Caco-2 (cell line): ENCODE measurements around the gene ABCC9. TPM values are rescaled to one million over a fixed set of nuclear protein-coding genes. Genes with fewer than 3 reads are reported as not detected.

Experiments used
- BruUV-seq: library from RNA; stranded (reverse); fragments of 400-500 nt; replicated peaks from 2 replicates; lab custom pipeline; 2021; lab: Mats Ljungman, UMichigan
- CTCF ChIA-PET: fragments of 300-600 bp; sonication (Branson Sonifier 250); formaldehyde crosslinking; loops from one replicate; lab custom pipeline; 2022; ENCODE audit warnings: antibody characterized with exemption; lab: Charles Lee
- POLR2A ChIA-PET: fragments of 300-600 bp; sonication (Branson Sonifier 250); formaldehyde crosslinking; loops from one replicate; lab custom pipeline; 2022; ENCODE audit warnings: antibody characterized with exemption; lab: Charles Lee
- DNase-seq, 2 experiments: peaks; one replicate each; pipeline versions ENCODE4 v3.0.0 to v3.0.0-alpha.2; 2020 to 2022
- H3K27me3 ChIP-seq: replicated peaks from 2 replicates; pipeline ENCODE4 v1.6.0; 2011; ENCODE audit warnings: low read length; ENCODE audit not compliant: control insufficient read depth, insufficient read depth
- H3K36me3 ChIP-seq: 2 replicates; pipeline ENCODE4 v1.5.1; 2011; ENCODE audit warnings: low read length; ENCODE audit not compliant: control insufficient read depth, insufficient read depth
- H3K4me1 ChIP-seq: fragments of 250-450 bp; sonication (Bioruptor Pico); 2 replicates; pipeline ENCODE4 v1.5.1; 2020; ENCODE audit warnings: mild to moderate bottlenecking
- H3K4me3 ChIP-seq: 2 replicates; pipeline ENCODE4 v1.5.1; 2011; ENCODE audit warnings: low read depth, mild to moderate bottlenecking, control low read depth, low read length
- H3K9me3 ChIP-seq: fragments of 250-450 bp; sonication (Bioruptor Pico); 2 replicates; pipeline ENCODE4 v1.5.1; 2020; ENCODE audit warnings: mild to moderate bottlenecking, moderate library complexity
- H3K27ac Mint-ChIP-seq: one replicate; pipeline ENCODE4 v1.8.0; 2022; ENCODE audit warnings: mixed read lengths; ENCODE audit not compliant: unreplicated experiment
- H3K27me3 Mint-ChIP-seq: one replicate; pipeline ENCODE4 v1.8.0; 2022; ENCODE audit warnings: mixed read lengths; ENCODE audit not compliant: insufficient read depth, unreplicated experiment
- H3K36me3 Mint-ChIP-seq: one replicate; pipeline ENCODE4 v1.8.0; 2022; ENCODE audit warnings: mild to moderate bottlenecking, mixed read lengths; ENCODE audit not compliant: insufficient read depth, unreplicated experiment
- H3K4me1 Mint-ChIP-seq: one replicate; pipeline ENCODE4 v1.8.0; 2022; ENCODE audit warnings: low read depth, mixed read lengths; ENCODE audit not compliant: unreplicated experiment
- H3K4me3 Mint-ChIP-seq: one replicate; pipeline ENCODE4 v1.8.0; 2022; ENCODE audit warnings: mild to moderate bottlenecking, moderate library complexity, mixed read lengths; ENCODE audit not compliant: unreplicated experiment
- H3K9me3 Mint-ChIP-seq: one replicate; pipeline ENCODE4 v1.8.0; 2022; ENCODE audit warnings: mixed read lengths; ENCODE audit not compliant: unreplicated experiment
- intact Hi-C: fragments of 100-400 bp; cut with micrococcal nuclease; formaldehyde crosslinking; loops from one replicate; pipeline ENCODE4 v1.10.0; 2022; ENCODE audit not compliant: unreplicated experiment
- total RNA-seq: library from RNA; stranded (reverse); gene quantifications from 2 replicates; pipeline ENCODE4 v1.2.3, GENCODE V29; 2022
- TF ChIP-seq, protein P1 (sequence below), 2 experiments: fragments of 200-600 bp in 1 of 2; IDR thresholded peaks; 1 replicate in 1 of 2; 2 replicates in 1 of 2; pipeline versions ENCODE4 v1.5.1 to v1.8.0; 2011 to 2022; ENCODE audit warnings: antibody characterized with exemption in 1 of 2, control low read depth in 1 of 2, inconsistent platforms in 1 of 2, low read depth in 1 of 2, low read length in 1 of 2, mild to moderate bottlenecking in 1 of 2, moderate library complexity in 1 of 2; ENCODE audit not compliant: insufficient read depth in 1 of 2, severe bottlenecking in 1 of 2, unreplicated experiment in 1 of 2

ABCC9 gene
- total RNA-seq, 1 experiment from 2014 or later, result 130 TPM

GRCh38 chr12:21851151-21851550 lies 90.1 kb downstream of the ABCC9 start:
- ChIA-PET POLR2A (interaction anchor here (0.5 kb wide), 1 partner anchor 28 kb away, joined by 3 read pairs; no protein-coding TSS in a partner anchor), CTCF (no interaction called here)
- H3K36me3 ChIP-seq, result no peaks in the 10 kb centered on the region
- BruUV-seq, result no TSS peak
- Mint-ChIP-seq H3K4me1 (peaks cover 13% of the 10 kb centered on the region), H3K27ac (no peak overlapping the region), H3K9me3 (no peaks in the 10 kb centered on the region), H3K4me3 (no peak overlapping the region), H3K27me3 (no peaks in the 10 kb centered on the region), H3K36me3 (peaks cover 46% of the 10 kb centered on the region)
- no peak overlapping the region for H3K4me3 ChIP-seq
- no peak for DNase-seq
- H3K27me3 ChIP-seq, result no peaks in the 10 kb centered on the region
- TF ChIP-seq, protein P1, sequence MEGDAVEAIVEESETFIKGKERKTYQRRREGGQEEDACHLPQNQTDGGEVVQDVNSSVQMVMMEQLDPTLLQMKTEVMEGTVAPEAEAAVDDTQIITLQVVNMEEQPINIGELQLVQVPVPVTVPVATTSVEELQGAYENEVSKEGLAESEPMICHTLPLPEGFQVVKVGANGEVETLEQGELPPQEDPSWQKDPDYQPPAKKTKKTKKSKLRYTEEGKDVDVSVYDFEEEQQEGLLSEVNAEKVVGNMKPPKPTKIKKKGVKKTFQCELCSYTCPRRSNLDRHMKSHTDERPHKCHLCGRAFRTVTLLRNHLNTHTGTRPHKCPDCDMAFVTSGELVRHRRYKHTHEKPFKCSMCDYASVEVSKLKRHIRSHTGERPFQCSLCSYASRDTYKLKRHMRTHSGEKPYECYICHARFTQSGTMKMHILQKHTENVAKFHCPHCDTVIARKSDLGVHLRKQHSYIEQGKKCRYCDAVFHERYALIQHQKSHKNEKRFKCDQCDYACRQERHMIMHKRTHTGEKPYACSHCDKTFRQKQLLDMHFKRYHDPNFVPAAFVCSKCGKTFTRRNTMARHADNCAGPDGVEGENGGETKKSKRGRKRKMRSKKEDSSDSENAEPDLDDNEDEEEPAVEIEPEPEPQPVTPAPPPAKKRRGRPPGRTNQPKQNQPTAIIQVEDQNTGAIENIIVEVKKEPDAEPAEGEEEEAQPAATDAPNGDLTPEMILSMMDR (IDR thresholded peaks at IDR 0.05; ENCODE audit: insufficient read depth in 1 of 2, low read depth in 1 of 2, low read length in 1 of 2, severe bottlenecking in 1 of 2, unreplicated experiment in 1 of 2), result no peak
- H3K4me1 ChIP-seq, result no peaks in the 10 kb centered on the region
- intact Hi-C loops, result no loop called here
- H3K9me3 ChIP-seq, result no peaks in the 10 kb centered on the region

GRCh38 chr12:21850419-21850818 lies 90.8 kb downstream of the ABCC9 start:
- no TSS peak for BruUV-seq
- TF ChIP-seq, protein P1 (IDR thresholded peaks at IDR 0.05; ENCODE audit: insufficient read depth in 1 of 2, low read depth in 1 of 2, low read length in 1 of 2, severe bottlenecking in 1 of 2, unreplicated experiment in 1 of 2), result no peak
- CTCF ChIA-PET, result interaction anchor here (0.6 kb wide), 1 partner anchor 152 kb away, joined by 3 read pairs; no protein-coding TSS in a partner anchor
- H3K9me3 ChIP-seq, result no peaks in the 10 kb centered on the region
- H3K27me3 ChIP-seq, result no peaks in the 10 kb centered on the region
- H3K4me1 ChIP-seq, result no peaks in the 10 kb centered on the region
- Mint-ChIP-seq H3K36me3 (peaks cover 44% of the 10 kb centered on the region), H3K27me3 (no peaks in the 10 kb centered on the region), H3K4me1 (peaks cover 13% of the 10 kb centered on the region), H3K27ac (no peak overlapping the region), H3K4me3 (no peak overlapping the region), H3K9me3 (no peaks in the 10 kb centered on the region)
- H3K4me3 ChIP-seq, result no peak overlapping the region
- intact Hi-C loops, result no loop called here
- no peak for DNase-seq
- POLR2A ChIA-PET, result interaction anchor here (0.5 kb wide), 1 partner anchor 28 kb away, joined by 3 read pairs; no protein-coding TSS in a partner anchor
- no peaks in the 10 kb centered on the region for H3K36me3 ChIP-seq

- no peak for DNase-seq
- ChIA-PET POLR2A (no interaction called here), CTCF (interaction anchor here (0.6 kb wide), 1 partner anchor 152 kb away, joined by 3 read pairs; no protein-coding TSS in a partner anchor)
- TF ChIP-seq, protein P1 (IDR thresholded peaks at IDR 0.05; ENCODE audit: insufficient read depth in 1 of 2, low read depth in 1 of 2, low read length in 1 of 2, severe bottlenecking in 1 of 2, unreplicated experiment in 1 of 2), result no peak
- BruUV-seq, result no TSS peak
- Histone ChIP-seq H3K4me1 (no peaks in the 10 kb centered on the region), H3K4me3 (no peak overlapping the region), H3K9me3 (no peaks in the 10 kb centered on the region), H3K27me3 (no peaks in the 10 kb centered on the region), H3K36me3 (no peaks in the 10 kb centered on the region)
- intact Hi-C loops, result no loop called here
- Mint-ChIP-seq H3K9me3 (no peaks in the 10 kb centered on the region), H3K27me3 (no peaks in the 10 kb centered on the region), H3K36me3 (peaks cover 41% of the 10 kb centered on the region), H3K4me3 (no peak overlapping the region), H3K4me1 (peaks cover 13% of the 10 kb centered on the region), H3K27ac (no peak overlapping the region)
Observed at GRCh38 chr12:21849878-21850277, 91.3 kb downstream of the ABCC9 start.
